Activated CD4-positive, alpha-beta T cell treated with anti-CD3 and anti-CD28 coated beads, Interleukin-2, Interleukin-4, amounts not matched to agents 100 ng/mL and 50 ng/mL, durations not matched to agents 16 hours and 8 hours (primary cell): ENCODE measurements around the gene TYRO3.
"Not testable (repeated sequence)": the region's sequence is repeated elsewhere in the genome, so short reads cannot be mapped to it uniquely, and the experiment has no call there.

Source experiments
- DNase-seq: peaks from one replicate; pipeline ENCODE4 v3.0.0-alpha.2; 2020; ENCODE audit warnings: low spot score

TYRO3 gene

DNA sequence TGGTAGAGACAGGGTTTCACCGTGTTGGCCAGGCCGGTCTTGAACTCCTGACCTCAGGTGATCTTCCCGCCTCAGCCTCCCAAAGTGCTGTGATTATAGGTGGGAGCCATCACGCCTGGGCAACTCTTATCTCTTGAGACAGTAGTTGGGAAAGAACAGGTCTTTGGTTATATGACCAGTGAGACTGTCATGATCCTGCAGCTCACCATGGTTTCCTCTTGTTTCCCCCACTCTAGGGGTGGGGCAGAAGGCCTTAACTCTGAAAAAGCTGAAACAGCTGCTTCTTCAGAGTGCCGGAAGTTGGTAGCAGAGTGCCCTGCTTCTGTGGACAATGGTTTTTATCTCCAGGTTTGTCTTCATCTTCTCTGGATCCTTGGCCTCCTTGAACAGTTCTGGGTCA, 4.7 kb upstream of the TYRO3 start:
- no peak for DNase-seq

- DNase-seq, result no peak
Observed at GRCh38 chr15:41554915-41555314, 4.1 kb upstream of the TYRO3 start.

GRCh38 chr15:41556677-41557076, 2.3 kb upstream of the TYRO3 start:
- no peak for DNase-seq

DNA sequence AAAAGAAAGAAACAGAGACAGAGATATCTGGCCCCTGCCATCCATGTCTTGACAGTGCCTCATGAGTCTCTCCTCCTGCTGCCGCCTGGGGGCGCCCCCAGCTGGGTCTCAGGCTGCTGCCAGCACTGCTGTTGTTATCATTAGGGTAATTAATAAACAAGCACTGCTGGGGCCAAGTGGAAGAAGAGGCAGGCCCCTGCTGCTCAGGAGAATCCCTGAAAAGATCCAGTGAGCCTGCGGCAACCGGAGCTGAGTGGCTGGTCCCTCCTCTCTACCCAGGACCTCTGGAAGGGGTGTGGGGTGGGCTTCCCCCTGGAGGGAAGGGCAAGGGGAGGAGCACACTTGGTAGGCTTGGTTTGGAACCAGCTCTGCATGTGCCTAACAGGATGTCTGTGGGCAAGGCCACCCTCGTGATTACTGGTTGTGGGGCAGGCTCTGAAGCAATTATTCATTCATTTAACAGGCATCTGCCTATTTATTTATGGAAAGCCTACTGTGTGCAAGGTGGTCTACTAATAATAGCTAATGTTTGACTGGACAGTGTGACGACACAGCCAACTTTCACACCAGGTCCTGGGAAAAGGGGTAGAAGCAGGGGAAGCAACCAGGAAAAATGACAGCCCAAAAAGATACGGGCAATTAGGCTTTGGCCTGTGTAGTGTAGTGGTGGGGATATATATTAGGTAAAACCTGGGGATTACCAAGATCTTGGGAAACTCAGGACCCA, 1.2 kb upstream of the TYRO3 start:
- DNase-seq, result peak; percentile 76

DNA sequence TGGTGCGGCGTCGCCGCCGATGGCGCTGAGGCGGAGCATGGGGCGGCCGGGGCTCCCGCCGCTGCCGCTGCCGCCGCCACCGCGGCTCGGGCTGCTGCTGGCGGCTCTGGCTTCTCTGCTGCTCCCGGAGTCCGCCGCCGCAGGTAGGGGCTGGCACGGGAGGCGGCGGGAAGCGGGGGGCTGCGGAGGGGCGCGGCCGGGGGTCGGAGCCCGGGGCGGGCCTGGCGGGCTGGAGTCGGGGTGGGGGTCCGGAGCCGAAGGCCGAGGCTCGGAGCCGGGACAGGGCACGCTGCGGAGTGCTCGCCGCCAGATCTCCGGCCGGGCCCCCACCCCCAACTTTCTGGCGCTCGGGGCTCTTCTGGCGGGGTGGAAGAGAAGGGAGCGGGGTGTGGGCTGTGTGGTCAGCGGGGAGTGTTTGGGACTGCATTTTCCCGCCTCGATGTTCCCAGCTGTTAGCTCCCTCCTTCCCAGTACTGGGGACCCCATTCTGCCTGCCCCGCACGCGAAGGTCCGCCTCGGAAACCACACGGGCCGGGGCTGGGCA, 299 bp downstream of the TYRO3 start:
- DNase-seq, result no peak

GRCh38 chr15:41560572-41560874, 1.5 kb downstream of the TYRO3 start:
- no peak for DNase-seq

GRCh38 chr15:41561104-41561776, 2.2 kb downstream of the TYRO3 start:
- DNase-seq, result no peak

DNA sequence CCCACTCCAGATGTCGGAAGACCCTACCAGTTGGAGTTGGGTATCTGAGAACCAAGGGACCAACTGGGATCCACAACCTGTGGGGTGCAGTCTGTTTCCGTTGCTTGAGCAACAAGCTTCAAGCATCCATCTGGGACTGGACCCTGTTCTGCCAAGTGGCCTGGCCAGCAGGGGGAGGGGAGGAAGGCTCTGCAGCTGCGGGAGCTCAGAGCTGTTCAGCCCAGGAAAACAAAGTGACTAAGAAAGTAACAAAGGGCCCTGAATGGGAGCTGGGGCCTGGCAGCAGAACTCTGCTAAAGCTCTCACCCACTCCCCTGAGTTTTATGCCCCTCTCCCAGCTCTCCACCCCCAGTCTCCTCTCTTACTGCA, 2.7 kb downstream of the TYRO3 start:
- DNase-seq, result no peak

GRCh38 chr15:41562244-41562643, 3.2 kb downstream of the TYRO3 start:
- DNase-seq, result no peak

DNA sequence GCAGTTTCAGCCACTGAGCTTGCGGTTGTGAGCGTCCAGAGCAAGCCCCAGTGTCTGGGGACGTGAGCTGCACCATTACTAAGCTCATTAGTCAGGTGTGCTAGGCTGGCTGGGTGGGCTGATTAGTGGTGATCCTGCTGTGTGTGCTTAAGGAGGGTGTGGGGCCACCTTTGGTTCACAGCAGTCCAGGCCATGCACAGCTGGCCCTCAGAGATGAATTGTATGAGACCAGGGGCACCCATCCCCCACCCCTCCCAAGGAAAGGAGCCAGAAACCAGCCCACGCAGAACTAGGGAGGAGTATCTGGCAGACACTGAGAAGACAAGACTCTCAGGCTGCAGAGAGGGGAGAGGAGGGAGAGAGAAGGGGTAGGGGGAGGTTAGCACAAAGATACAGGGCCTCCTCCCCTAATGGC, 3.8 kb downstream of the TYRO3 start:
- DNase-seq, result no peak

DNA sequence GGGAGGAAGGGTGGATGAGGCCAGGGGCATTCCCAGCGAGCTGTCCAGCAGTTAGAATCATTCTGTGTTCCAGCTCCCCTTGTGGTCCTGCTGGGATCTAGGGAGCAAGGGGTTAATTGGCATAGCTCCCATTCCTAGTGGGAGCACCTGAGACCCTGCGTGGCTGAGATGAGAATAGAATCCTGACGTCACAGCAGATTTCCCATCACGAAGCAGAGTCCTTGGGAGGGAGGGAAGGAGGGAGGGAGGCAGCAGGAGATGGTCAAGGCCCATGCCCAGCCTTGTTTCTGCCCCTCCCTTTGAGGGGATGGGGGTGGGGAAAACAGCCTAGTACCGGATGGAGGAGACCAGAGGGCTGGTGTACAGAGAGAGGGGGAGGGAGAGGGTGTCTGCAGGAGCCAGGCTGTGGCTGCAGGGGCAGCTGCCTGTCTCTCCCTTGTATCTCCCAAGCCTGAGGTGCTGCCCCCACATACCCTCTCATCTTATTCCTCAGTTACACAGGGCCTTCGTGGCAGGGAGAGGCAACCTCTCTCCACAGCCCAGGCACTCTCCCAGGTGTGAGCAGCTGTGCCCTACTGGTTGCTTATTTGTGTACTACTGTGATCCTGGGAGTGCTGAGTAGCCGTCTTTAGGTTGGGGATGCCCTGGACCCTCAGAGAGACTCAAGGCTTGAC, 5.4 kb downstream of the TYRO3 start:
- no peak for DNase-seq

DNA sequence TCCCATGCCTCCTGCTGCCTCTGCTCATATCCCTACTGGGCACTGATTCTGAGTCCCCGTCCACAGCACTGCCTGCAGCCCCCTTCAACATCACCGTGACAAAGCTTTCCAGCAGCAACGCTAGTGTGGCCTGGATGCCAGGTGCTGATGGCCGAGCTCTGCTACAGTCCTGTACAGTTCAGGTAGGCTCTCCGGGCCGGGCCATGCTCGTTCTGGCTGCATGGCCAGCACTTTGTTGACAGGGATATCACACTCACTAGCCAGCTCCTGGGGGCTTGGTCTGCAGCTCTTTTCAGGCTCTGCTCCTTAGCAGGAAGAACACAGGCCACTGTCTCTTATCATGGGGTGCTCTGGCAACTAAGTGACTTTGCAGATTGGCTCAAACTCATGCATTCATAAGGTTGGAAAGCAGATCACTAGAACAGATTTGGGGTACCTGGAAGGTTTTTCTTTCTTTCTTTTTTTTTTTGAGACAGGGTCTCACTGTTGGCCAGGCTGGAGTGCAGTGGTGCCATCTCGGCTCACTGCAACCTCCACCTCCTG, 6.0 kb downstream of the TYRO3 start:
- no peak for DNase-seq

GRCh38 chr15:41565702-41566101, 6.7 kb downstream of the TYRO3 start:
- DNase-seq, result no peak

GRCh38 chr15:41566121-41566885, 7.3 kb downstream of the TYRO3 start:
- no peak for DNase-seq

GRCh38 chr15:41567261-41567660, 8.2 kb downstream of the TYRO3 start:
- DNase-seq, result no peak

DNA sequence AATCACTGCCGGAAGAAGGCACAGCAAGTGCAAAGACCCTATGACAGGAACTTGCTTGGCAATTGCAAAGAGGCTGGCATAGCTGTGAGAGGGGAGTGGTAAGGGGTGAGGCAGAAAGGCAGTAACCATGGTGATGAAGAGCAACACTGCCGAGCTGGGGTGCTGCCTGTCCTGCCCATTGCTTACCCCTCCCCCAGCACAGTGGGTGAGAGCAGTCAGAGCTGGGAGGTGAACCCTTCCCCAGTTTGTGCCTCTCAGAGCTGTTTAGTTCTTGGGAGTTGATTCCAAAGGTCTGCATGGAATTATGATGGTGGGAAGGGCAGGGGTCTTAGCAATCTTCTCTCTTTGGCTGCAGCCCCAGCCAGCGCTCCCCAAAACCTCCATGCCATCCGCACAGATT, 8.8 kb downstream of the TYRO3 start:
- no peak for DNase-seq

DNA sequence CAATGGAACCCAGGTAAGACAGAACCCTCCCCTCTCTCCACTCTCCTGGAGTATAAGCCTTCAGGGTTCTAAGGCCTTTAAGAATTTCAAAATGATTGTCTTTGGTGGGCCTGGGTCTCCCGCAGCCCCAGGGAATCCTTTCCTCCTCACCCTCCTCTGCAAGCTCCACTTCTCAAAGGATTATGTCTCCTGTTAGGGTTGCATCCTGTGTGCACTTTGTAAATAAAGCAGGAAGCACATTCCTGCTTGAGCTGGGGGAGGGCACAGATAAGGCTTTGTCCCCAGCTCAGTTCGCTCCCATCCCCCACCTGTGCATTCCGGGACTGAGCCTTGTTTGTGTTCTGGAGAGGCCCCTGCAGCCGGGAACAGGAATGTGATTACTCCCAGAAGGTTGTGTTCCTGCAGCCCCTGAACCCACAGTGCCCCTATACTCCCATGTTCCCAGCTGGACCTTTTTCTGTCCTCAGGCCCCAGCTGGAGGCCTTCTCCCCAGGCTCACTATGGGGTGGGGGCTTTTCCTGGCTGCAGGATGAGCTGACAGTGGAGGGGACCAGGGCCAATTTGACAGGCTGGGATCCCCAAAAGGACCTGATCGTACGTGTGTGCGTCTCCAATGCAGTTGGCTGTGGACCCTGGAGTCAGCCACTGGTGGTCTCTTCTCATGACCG, 9.5 kb downstream of the TYRO3 start:
- no peak for DNase-seq

DNA sequence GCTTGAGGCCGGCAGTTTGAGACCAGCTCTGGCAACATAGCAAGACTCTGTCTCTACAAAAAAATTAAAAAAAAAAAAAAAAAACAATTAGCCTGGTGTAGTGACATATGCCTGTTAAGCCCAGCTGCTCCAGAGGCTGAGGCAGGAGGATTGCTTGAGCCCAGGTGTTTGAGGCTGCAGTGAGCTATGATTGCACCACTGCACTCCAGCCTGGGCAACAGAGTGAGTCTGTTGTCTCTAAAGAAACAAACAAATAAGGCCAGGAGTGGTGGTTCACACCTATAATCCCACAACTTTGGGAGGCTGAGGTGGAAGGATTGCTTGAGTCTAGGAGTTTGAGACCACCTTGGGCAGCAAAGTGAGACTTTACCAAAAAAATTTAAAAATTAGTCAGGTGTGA, 10.2 kb downstream of the TYRO3 start:
- DNase-seq, result not testable (repeated sequence)

- DNase-seq, result no peak
Observed at GRCh38 chr15:41570764-41571163, 11.8 kb downstream of the TYRO3 start.

DNA sequence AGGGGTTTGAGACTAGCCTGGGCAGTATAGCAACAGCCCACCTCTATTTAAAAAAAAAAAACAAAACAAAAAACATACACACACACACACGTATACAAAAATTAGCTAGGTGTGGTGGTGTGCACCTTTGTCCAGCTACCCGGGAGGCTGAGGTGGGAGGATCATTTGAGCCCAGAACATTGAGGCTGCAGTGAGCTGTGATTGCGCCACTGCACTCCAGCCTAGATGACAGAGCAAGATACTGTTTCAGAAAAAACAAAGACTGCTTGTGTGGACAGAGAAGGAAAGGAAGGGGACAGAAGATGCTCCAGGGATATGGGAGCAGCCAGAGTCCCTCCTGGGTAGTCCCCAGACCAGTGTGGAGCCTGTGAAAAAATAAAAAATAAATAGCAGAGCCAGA, 12.9 kb downstream of the TYRO3 start:
- DNase-seq, result no peak

- DNase-seq, result no peak
Observed at GRCh38 chr15:41572866-41573265, 13.9 kb downstream of the TYRO3 start.

DNA sequence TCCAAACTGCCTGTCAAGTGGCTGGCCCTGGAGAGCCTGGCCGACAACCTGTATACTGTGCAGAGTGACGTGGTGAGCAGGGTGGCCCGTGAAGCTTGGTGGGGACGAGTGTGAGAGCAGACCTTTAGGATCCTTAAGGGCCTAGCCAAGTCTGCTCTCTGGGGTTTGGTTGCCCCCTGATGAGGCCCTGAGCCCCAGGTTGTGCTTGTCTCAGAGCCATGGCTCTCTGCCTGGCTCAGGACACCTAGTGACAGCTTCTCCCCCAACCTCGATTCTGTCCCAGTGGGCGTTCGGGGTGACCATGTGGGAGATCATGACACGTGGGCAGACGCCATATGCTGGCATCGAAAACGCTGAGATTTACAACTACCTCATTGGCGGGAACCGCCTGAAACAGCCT, 14.4 kb downstream of the TYRO3 start:
- no peak for DNase-seq
